DND-41 (cell line): Measurements from ENCODE around the gene DUSP5.

ENCODE experiments used
- ATAC-seq: fragments of 200-7000 bp; cut with Tn5 transposase; 3 replicates; pipeline ENCODE4 v1.9.1; 2021; ENCODE audit warnings: low read depth; ENCODE audit not compliant: insufficient read depth
- DNase-seq: peaks from one replicate; pipeline ENCODE4 v3.0.0-alpha.2; 2020
- H2AFZ ChIP-seq: 2 replicates; pipeline ENCODE4 v1.6.0; 2012; ENCODE audit warnings: low read depth, low read length
- H3K27ac ChIP-seq: 2 replicates; pipeline ENCODE4 v1.5.1; 2012; ENCODE audit warnings: low read length, inconsistent platforms
- H3K27me3 ChIP-seq: fragments of 200-600 bp; sonication (generic); 2 replicates; pipeline ENCODE4 v1.6.0; 2012; ENCODE audit warnings: low read length, mild to moderate bottlenecking, inconsistent platforms; ENCODE audit not compliant: insufficient read depth, poor library complexity
- H3K36me3 ChIP-seq: 2 replicates; pipeline ENCODE4 v1.5.1; 2012; ENCODE audit warnings: low read length, inconsistent platforms; ENCODE audit not compliant: insufficient read depth
- H3K4me1 ChIP-seq: 2 replicates; pipeline ENCODE4 v1.5.1; 2012; ENCODE audit warnings: mild to moderate bottlenecking, low read length; ENCODE audit not compliant: insufficient read depth
- H3K4me2 ChIP-seq: 2 replicates; pipeline ENCODE4 v1.6.0; 2012; ENCODE audit warnings: mild to moderate bottlenecking, moderate library complexity, low read length, inconsistent platforms; ENCODE audit not compliant: insufficient read depth
- H3K4me3 ChIP-seq, 2 experiments: fragments of 200-600 bp in 1 of 2; shearing (Covaris generic) in 1 of 2; 2 replicates each; pipeline ENCODE4 v1.5.1; 2012 to 2016; ENCODE audit warnings: inconsistent platforms in 2 of 2, low read length in 2 of 2, mild to moderate bottlenecking in 2 of 2, low read depth in 1 of 2, moderate library complexity in 1 of 2
- H3K79me2 ChIP-seq: 2 replicates; pipeline ENCODE4 v1.6.0; 2012; ENCODE audit warnings: low read length, inconsistent platforms; ENCODE audit not compliant: insufficient read depth
- H3K9ac ChIP-seq: 2 replicates; pipeline ENCODE4 v1.6.0; 2012; ENCODE audit warnings: low read depth, mild to moderate bottlenecking, inconsistent platforms, low read length, moderate library complexity
- H3K9me3 ChIP-seq: 2 replicates; pipeline ENCODE4 v1.5.1; 2012; ENCODE audit warnings: low read length, moderate library complexity, mild to moderate bottlenecking, inconsistent platforms; ENCODE audit not compliant: insufficient read depth, severe bottlenecking
- H4K20me1 ChIP-seq: 2 replicates; pipeline ENCODE4 v1.6.0; 2012; ENCODE audit warnings: low read length; ENCODE audit not compliant: insufficient read depth
- EZH2 ChIP-seq: IDR thresholded peaks from 3 replicates; pipeline ENCODE4 v1.6.1; 2012; ENCODE audit warnings: borderline replicate concordance, low read depth, mild to moderate bottlenecking, moderate library complexity, low read length, inconsistent platforms; ENCODE audit not compliant: severe bottlenecking
- TF ChIP-seq, protein P1 (sequence below): IDR thresholded peaks from 2 replicates; pipeline ENCODE4 v1.5.1; 2012; ENCODE audit warnings: borderline replicate concordance, low read length, moderate library complexity, mild to moderate bottlenecking; ENCODE audit not compliant: poor library complexity, severe bottlenecking; ENCODE audit errors: extremely low read depth

The DUSP5 gene, protein sequence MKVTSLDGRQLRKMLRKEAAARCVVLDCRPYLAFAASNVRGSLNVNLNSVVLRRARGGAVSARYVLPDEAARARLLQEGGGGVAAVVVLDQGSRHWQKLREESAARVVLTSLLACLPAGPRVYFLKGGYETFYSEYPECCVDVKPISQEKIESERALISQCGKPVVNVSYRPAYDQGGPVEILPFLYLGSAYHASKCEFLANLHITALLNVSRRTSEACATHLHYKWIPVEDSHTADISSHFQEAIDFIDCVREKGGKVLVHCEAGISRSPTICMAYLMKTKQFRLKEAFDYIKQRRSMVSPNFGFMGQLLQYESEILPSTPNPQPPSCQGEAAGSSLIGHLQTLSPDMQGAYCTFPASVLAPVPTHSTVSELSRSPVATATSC

DNA sequence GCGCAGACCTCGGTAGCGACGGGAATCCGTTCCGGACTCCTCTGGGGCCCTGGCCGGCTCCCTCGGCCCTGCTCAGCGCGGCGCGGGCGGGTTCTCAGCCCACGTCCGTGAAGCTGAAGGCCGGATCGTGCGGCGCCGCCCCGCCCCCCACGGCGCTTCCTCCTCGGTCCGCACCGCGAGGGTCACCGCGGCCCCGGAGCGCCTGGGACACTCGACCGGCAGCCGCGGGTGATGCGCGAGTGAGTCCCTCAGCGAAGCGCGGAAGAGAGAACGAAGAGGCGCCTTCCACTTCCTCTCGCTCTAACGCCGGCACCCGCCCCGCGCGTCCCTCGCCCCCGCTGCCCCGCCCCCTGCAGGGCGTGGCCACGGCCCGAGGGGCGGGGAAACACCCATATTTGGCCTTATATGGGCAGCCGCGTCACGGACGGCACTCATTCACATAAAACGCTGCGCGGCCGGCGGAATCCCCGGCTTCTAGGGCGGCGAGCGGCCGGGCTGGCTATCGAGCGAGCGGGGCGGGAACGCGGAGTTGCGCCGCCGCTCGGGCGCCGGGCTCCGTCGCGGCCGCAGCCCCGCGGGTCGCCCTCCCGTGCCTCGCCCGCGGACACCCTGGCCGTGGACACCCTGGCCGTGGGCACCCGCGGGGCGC, at the start of gene DUSP5:
DUSP5 (plus strand) TSS at position 470 of the 649 bp plus-strand sequence. CDS start 215 bp downstream, outside the sequence.
- ATAC-seq = peak; percentile 83
- H3K79me2 ChIP-seq = peaks cover 6% of the 10 kb centered on the region; the same call in 1 of the 2 replicates
- peak within 1 kb of the TSS; percentile 75 for H3K4me2 ChIP-seq
- H3K9me3 ChIP-seq = no peaks in the 10 kb centered on the region
- peak within 1 kb of the TSS; percentile 70 to 87 for H3K4me3 ChIP-seq
- peaks cover 24% of the 10 kb centered on the region for H4K20me1 ChIP-seq
- peaks cover 45% of the 10 kb centered on the region for H3K4me1 ChIP-seq
- DNase-seq = peak; percentile 93
- TF ChIP-seq EZH2 = no peak
- TF ChIP-seq, protein P1, sequence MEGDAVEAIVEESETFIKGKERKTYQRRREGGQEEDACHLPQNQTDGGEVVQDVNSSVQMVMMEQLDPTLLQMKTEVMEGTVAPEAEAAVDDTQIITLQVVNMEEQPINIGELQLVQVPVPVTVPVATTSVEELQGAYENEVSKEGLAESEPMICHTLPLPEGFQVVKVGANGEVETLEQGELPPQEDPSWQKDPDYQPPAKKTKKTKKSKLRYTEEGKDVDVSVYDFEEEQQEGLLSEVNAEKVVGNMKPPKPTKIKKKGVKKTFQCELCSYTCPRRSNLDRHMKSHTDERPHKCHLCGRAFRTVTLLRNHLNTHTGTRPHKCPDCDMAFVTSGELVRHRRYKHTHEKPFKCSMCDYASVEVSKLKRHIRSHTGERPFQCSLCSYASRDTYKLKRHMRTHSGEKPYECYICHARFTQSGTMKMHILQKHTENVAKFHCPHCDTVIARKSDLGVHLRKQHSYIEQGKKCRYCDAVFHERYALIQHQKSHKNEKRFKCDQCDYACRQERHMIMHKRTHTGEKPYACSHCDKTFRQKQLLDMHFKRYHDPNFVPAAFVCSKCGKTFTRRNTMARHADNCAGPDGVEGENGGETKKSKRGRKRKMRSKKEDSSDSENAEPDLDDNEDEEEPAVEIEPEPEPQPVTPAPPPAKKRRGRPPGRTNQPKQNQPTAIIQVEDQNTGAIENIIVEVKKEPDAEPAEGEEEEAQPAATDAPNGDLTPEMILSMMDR = no peak
- no peaks in the 10 kb centered on the region for H3K27me3 ChIP-seq
- no peaks in the 10 kb centered on the region for H3K36me3 ChIP-seq
- H2AFZ ChIP-seq = peak within 1 kb of the TSS; percentile 82
- peak within 1 kb of the TSS; percentile 73 for H3K27ac ChIP-seq
- peak within 1 kb of the TSS; percentile 86 for H3K9ac ChIP-seq

DNA sequence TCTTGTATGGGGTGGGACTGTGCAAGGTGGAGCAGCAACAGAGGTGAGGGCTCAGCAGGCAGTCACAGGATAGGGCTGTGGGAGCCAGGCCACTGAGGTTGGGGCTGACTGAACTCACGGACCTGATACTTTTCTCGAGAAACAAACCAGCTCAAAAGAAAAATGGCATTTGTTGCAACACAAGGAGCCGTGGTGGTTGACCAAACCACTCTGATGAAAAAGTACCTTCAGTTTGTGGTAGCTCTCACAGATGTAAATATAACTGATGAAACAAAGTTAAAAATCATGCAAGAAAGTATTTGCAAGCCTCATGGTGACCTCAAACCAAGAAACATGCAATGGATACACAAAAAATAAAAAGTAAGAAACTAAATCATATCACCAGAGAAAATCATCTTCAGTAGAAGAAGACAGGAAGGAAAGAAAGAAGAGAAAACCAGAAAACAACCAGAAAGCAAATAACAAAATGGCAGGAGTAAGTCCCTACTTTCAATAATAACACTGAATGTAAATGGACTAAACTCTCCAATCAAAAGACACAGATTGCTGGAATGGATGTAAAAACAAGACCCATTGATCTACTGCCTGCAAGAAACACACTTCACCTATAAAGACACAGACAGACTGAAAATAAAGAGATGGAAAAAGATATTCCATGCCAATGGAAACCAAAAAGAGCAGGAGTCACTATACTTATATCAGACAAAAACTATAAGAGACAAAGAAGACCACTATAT, 48.9 kb upstream of the DUSP5 start:
- Histone ChIP-seq H3K36me3 (no peaks in the 10 kb centered on the region), H4K20me1 (no peaks in the 10 kb centered on the region), H3K27me3 (peaks cover 8% of the 10 kb centered on the region), H3K4me1 (no peaks in the 10 kb centered on the region), H3K9ac (no peak overlapping the region), H3K9me3 (no peaks in the 10 kb centered on the region), H3K27ac (no peak overlapping the region), H3K4me2 (no peak overlapping the region), H3K79me2 (no peaks in the 10 kb centered on the region), H2AFZ (no peak overlapping the region), H3K4me3 (no peak overlapping the region)
- no peak for ATAC-seq
- no peak for DNase-seq
- TF ChIP-seq EZH2 = no peak

DNA sequence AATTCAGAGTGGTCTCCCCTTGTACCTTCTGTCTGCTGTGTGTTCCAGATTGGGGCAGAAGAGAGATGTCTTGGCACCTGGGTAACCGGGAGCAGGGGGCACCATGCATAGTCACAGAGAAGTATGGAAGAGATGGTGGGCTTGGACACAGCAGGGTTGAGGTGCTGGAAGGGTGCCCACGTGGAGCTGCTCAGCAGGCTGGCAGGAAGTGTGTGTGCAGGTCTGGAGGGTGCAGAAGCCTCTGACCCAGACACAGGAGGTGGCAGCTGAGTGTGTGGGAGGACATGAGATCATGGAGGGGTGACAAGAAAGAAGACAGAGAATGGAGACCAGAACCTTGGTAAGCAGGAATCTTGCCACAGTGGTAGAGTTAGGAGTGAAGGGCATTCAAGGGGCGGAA, 42.3 kb upstream of the DUSP5 start:
- H3K79me2 ChIP-seq = no peaks in the 10 kb centered on the region
- H3K9me3 ChIP-seq = no peaks in the 10 kb centered on the region
- no peak overlapping the region for H3K4me3 ChIP-seq
- DNase-seq (no peak), ATAC-seq (no peak)
- no peaks in the 10 kb centered on the region for H3K4me1 ChIP-seq
- H3K36me3 ChIP-seq = no peaks in the 10 kb centered on the region
- no peak overlapping the region for H3K27ac ChIP-seq
- H4K20me1 ChIP-seq = no peaks in the 10 kb centered on the region
- no peak overlapping the region for H2AFZ ChIP-seq
- H3K9ac ChIP-seq = no peak overlapping the region
- H3K4me2 ChIP-seq = no peak overlapping the region
- H3K27me3 ChIP-seq = peaks cover 3% of the 10 kb centered on the region
- TF ChIP-seq EZH2 = no peak
- TF ChIP-seq, protein P1 = no peak

DNA sequence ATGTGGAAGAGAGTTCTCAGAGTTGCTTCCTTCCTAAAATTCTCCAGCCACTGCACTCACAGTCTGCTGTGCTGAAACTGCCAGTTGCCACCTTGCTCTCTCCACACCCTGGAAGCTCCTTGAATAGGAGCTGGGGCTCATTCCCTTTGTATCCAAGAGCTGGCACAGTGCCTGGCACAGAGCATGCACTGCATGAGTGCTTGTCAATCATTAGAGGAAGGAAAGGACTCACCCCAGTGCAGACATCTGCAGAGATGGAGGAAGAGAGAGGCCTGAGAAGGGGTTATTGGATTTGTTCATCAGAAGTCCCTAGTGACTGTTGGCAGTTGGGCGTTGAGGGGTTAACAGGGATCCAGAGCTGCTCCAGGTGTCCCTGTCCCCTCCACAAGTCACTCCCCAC, 41.7 kb upstream of the DUSP5 start:
- Histone ChIP-seq H4K20me1 (no peaks in the 10 kb centered on the region), H2AFZ (no peak overlapping the region), H3K9me3 (no peaks in the 10 kb centered on the region), H3K9ac (no peak overlapping the region), H3K36me3 (no peaks in the 10 kb centered on the region), H3K79me2 (no peaks in the 10 kb centered on the region), H3K4me3 (no peak overlapping the region), H3K4me2 (no peak overlapping the region), H3K27ac (no peak overlapping the region), H3K27me3 (peaks cover 3% of the 10 kb centered on the region), H3K4me1 (no peaks in the 10 kb centered on the region)
- DNase-seq (no peak), ATAC-seq (no peak)
- no peak for TF ChIP-seq EZH2
- TF ChIP-seq, protein P1 = no peak
